ENCODE measurements around the gene SPTLC2.

Gene SPTLC2

DNA sequence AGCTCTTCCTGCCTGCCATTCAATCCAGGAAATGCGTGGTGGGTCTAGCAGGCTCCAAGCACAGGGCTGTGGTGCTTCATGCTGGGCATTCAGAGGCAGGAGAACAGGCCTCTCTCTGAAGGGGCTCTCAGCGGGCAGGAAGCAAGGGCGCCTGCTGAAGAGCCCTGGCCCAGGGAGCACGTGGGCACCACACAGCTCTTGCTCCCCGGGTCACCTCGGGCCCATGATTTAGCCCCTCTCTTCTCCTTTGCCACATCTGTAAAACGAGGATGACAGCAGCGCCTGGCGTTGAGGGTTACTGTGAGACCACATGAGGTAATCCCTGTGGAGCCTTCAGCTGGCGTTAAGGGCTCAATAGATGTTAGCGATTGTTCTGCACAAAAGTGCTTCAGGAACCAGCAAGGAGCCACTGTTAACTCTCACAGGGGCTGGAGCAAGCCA, 37.6 kb upstream of the SPTLC2 start:
- no peak for TF ChIP-seq POLR2A (IDR thresholded peaks at IDR 0.05; ENCODE audit: extremely low read depth, insufficient read length)
- no peak for TF ChIP-seq MAX (IDR thresholded peaks at IDR 0.05; ENCODE audit: low read depth, low read length)
- no peak for TF ChIP-seq MYC (IDR thresholded peaks at IDR 0.05; ENCODE audit: low read depth, low read length)
- TF ChIP-seq, protein P1, sequence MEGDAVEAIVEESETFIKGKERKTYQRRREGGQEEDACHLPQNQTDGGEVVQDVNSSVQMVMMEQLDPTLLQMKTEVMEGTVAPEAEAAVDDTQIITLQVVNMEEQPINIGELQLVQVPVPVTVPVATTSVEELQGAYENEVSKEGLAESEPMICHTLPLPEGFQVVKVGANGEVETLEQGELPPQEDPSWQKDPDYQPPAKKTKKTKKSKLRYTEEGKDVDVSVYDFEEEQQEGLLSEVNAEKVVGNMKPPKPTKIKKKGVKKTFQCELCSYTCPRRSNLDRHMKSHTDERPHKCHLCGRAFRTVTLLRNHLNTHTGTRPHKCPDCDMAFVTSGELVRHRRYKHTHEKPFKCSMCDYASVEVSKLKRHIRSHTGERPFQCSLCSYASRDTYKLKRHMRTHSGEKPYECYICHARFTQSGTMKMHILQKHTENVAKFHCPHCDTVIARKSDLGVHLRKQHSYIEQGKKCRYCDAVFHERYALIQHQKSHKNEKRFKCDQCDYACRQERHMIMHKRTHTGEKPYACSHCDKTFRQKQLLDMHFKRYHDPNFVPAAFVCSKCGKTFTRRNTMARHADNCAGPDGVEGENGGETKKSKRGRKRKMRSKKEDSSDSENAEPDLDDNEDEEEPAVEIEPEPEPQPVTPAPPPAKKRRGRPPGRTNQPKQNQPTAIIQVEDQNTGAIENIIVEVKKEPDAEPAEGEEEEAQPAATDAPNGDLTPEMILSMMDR (IDR thresholded peaks at IDR 0.05; ENCODE audit: low read depth, low read length): no peak
- DNase-seq (ENCODE audit: low read depth): peak; percentile 10
- no peak overlapping the region for H3K4me3 ChIP-seq (ENCODE audit: low read depth, low read length)

GRCh38 chr14:77649326-77649725, 32.9 kb upstream of the SPTLC2 start:
- no peak for DNase-seq (ENCODE audit: low read depth)
- no peak for TF ChIP-seq MAX (IDR thresholded peaks at IDR 0.05; ENCODE audit: low read depth, low read length)
- no peak for TF ChIP-seq MYC (IDR thresholded peaks at IDR 0.05; ENCODE audit: low read depth, low read length)
- TF ChIP-seq, protein P1 (IDR thresholded peaks at IDR 0.05; ENCODE audit: low read depth, low read length): no peak
- TF ChIP-seq POLR2A (IDR thresholded peaks at IDR 0.05; ENCODE audit: extremely low read depth, insufficient read length): no peak

DNA sequence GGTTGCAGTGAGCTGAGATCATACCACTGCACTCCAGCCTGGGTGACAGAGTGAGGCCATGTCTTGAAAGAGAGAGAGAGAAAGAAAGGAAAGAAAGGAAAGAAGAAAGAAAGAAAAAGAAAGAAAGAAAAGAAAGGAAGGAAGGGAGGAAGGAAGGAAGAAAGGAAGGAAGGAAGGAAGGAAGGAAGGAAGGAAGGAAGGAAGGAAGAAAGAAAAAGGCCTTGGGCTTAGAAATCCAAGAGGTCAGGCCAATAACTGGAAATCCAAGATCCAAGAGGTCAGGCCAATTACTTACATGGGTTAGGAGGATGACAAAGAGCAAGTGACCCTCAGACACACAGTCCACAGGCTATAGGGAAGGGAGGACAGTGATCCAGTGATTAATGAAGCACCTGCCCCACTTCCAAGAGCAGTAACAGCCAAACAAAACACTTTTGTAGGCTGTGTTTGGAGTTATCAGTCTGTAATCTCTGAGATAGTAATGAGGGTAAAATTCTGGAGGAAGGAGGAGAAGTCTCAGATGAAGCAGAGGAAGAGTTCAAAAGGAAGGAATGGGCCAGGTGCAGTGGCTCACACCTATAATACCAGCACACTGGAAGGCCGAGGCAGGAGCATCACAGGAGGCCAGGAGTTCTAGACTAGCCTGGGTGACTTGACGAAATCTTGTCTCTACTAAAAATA, 32.2 kb upstream of the SPTLC2 start:
- no peak for TF ChIP-seq MYC (IDR thresholded peaks at IDR 0.05; ENCODE audit: low read depth, low read length)
- no peak for TF ChIP-seq POLR2A (IDR thresholded peaks at IDR 0.05; ENCODE audit: extremely low read depth, insufficient read length)
- TF ChIP-seq, protein P1 (IDR thresholded peaks at IDR 0.05; ENCODE audit: low read depth, low read length): no peak
- no peak for TF ChIP-seq MAX (IDR thresholded peaks at IDR 0.05; ENCODE audit: low read depth, low read length)
- no peak overlapping the region for H3K4me3 ChIP-seq (ENCODE audit: low read depth, low read length)
- DNase-seq (ENCODE audit: low read depth): no peak

More at GRCh38 chr14:77649326-77649725, 32.9 kb upstream of the SPTLC2 start:
- H3K4me3 ChIP-seq (ENCODE audit: low read depth, low read length): no peak overlapping the region

GRCh38 chr14:77647853-77648252, 31.4 kb upstream of the SPTLC2 start:
- no peak overlapping the region for H3K4me3 ChIP-seq (ENCODE audit: low read depth, low read length)
- TF ChIP-seq MAX (IDR thresholded peaks at IDR 0.05; ENCODE audit: low read depth, low read length): no peak
- no peak for TF ChIP-seq POLR2A (IDR thresholded peaks at IDR 0.05; ENCODE audit: extremely low read depth, insufficient read length)
- TF ChIP-seq MYC (IDR thresholded peaks at IDR 0.05; ENCODE audit: low read depth, low read length): no peak
- no peak for DNase-seq (ENCODE audit: low read depth)

GRCh38 chr14:77646907-77647306, 30.5 kb upstream of the SPTLC2 start:
- no peak overlapping the region for H3K4me3 ChIP-seq (ENCODE audit: low read depth, low read length)
- no peak for TF ChIP-seq POLR2A (IDR thresholded peaks at IDR 0.05; ENCODE audit: extremely low read depth, insufficient read length)
- TF ChIP-seq, protein P1 (IDR thresholded peaks at IDR 0.05; ENCODE audit: low read depth, low read length): no peak
- TF ChIP-seq MAX (IDR thresholded peaks at IDR 0.05; ENCODE audit: low read depth, low read length): no peak
- TF ChIP-seq MYC (IDR thresholded peaks at IDR 0.05; ENCODE audit: low read depth, low read length): no peak
- DNase-seq (ENCODE audit: low read depth): no peak

GRCh38 chr14:77645520-77646230, 29.2 kb upstream of the SPTLC2 start:
- TF ChIP-seq POLR2A (IDR thresholded peaks at IDR 0.05; ENCODE audit: extremely low read depth, insufficient read length) (no peak), MYC (IDR thresholded peaks at IDR 0.05; ENCODE audit: low read depth, low read length) (no peak), MAX (IDR thresholded peaks at IDR 0.05; ENCODE audit: low read depth, low read length) (no peak)
- TF ChIP-seq, protein P1 (IDR thresholded peaks at IDR 0.05; ENCODE audit: low read depth, low read length): no peak
- no peak for DNase-seq (ENCODE audit: low read depth)
- no peak overlapping the region for H3K4me3 ChIP-seq (ENCODE audit: low read depth, low read length)
